Measurements from ENCODE around the gene ARHGAP26. TPM values are rescaled to one million over a fixed set of nuclear protein-coding genes. Genes with fewer than 3 reads are reported as not detected.

Gene ARHGAP26
- total RNA-seq, 1 donor from 2014 or later = 35.4 TPM

DNA sequence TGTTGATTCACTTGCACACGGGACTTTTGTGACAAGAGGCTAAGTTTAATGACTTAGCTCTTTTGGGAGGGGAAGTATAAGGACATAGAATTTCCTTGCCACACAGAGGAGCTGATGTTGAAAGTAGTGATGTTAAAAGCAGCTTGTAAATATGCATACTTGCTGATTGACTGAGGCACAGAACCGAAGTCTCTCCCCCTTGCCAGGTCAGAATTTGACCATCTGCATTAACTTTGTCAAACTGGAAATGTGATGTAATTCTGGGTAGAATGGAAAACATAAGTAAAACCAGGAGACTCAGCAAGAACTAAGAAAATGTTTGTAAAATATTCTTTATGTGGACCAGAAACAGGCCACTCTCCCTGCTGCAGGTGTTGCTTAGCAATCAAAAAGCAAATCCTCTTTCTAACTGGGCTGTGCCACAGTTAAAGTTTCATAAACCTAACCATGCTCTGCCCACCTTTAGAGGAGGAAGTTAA lies 349.2 kb downstream of the ARHGAP26 start:
- H3K27me3 ChIP-seq = no peaks in the 10 kb centered on the region
- no peaks in the 10 kb centered on the region for H3K36me3 ChIP-seq
- intact Hi-C loops (cut with DNase I) = no loop called here
- no peaks in the 10 kb centered on the region for H3K9me3 ChIP-seq
- peak overlapping the region; percentile 4 for H3K27ac ChIP-seq
- no peak overlapping the region for H3K4me3 ChIP-seq
- H3K4me1 ChIP-seq = peaks cover 5% of the 10 kb centered on the region
- ATAC-seq (peak; percentile 68), DNase-seq (no peak)
- TF ChIP-seq CTCF (IDR thresholded peaks at IDR 0.05) = no peak

GRCh38 chr5:143119881-143120341 lies 349.7 kb downstream of the ARHGAP26 start:
- peak overlapping the region; percentile 4 for H3K27ac ChIP-seq
- intact Hi-C loops (cut with DNase I) = no loop called here
- TF ChIP-seq CTCF (IDR thresholded peaks at IDR 0.05) = no peak

GRCh38 chr5:143120460-143121134 lies 350.4 kb downstream of the ARHGAP26 start:
- H3K4me3 ChIP-seq = no peak overlapping the region
- peaks cover 5% of the 10 kb centered on the region for H3K4me1 ChIP-seq
- H3K27ac ChIP-seq = no peak overlapping the region
- H3K27me3 ChIP-seq = no peaks in the 10 kb centered on the region
- ATAC-seq (no peak), DNase-seq (no peak)
- intact Hi-C loops (cut with DNase I) = no loop called here
- no peaks in the 10 kb centered on the region for H3K36me3 ChIP-seq
- no peak for TF ChIP-seq CTCF (IDR thresholded peaks at IDR 0.05)
- H3K9me3 ChIP-seq = no peaks in the 10 kb centered on the region

More at GRCh38 chr5:143119881-143120341, 349.7 kb downstream of the ARHGAP26 start:
- no peak overlapping the region for H3K4me3 ChIP-seq
- no peak for DNase-seq
- H3K9me3 ChIP-seq = no peaks in the 10 kb centered on the region
- ATAC-seq = no peak
- no peaks in the 10 kb centered on the region for H3K27me3 ChIP-seq
- H3K4me1 ChIP-seq = peaks cover 5% of the 10 kb centered on the region
- H3K36me3 ChIP-seq = no peaks in the 10 kb centered on the region

GRCh38 chr5:143121135-143121475 lies 350.9 kb downstream of the ARHGAP26 start:
- DNase-seq = no peak

DNA sequence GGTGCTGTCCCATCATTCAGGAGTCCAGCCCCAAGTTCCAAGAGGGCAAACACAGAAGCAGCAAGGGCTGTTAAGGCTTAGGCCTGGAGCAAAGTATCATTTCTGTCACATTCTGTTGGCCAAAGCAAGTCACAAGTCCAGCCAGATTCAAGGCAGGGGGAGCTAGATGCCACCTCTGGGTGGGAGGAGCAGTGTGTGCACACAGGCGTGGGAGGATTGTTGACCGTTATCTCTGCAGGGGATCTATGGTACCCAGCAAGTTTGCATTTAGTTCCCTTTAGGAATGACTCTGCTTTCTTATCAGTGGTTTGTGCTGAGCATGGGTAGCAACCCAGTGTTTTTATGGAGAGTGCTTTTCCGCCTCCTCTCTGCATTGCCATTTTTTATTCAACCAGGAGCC lies 354.4 kb downstream of the ARHGAP26 start:
- no peak for TF ChIP-seq CTCF (IDR thresholded peaks at IDR 0.05)
- intact Hi-C loops (cut with DNase I) = no loop called here
- peak; percentile 57 for ATAC-seq

More at GRCh38 chr5:143121135-143121475, 350.9 kb downstream of the ARHGAP26 start:
- Histone ChIP-seq H3K4me1 (peaks cover 9% of the 10 kb centered on the region), H3K27me3 (no peaks in the 10 kb centered on the region), H3K27ac (no peak overlapping the region), H3K36me3 (no peaks in the 10 kb centered on the region), H3K9me3 (no peaks in the 10 kb centered on the region), H3K4me3 (no peak overlapping the region)
- ATAC-seq = no peak
- no peak for TF ChIP-seq CTCF (IDR thresholded peaks at IDR 0.05)
- intact Hi-C loops (cut with DNase I) = no loop called here

More for the DNA sequence above, 354.4 kb downstream of the ARHGAP26 start:
- peaks cover 7% of the 10 kb centered on the region for H3K4me1 ChIP-seq
- no peaks in the 10 kb centered on the region for H3K27me3 ChIP-seq
- H3K36me3 ChIP-seq = no peaks in the 10 kb centered on the region
- H3K4me3 ChIP-seq = no peak overlapping the region
- DNase-seq = no peak
- no peaks in the 10 kb centered on the region for H3K9me3 ChIP-seq
- no peak overlapping the region for H3K27ac ChIP-seq
